Measurements from ENCODE around the gene ATF4. TPM values are rescaled to one million over a fixed set of nuclear protein-coding genes. Genes with fewer than 3 reads are reported as not detected.

Gene ATF4
- total RNA-seq, 1 donor from 2014 or later: 508 TPM

DNA sequence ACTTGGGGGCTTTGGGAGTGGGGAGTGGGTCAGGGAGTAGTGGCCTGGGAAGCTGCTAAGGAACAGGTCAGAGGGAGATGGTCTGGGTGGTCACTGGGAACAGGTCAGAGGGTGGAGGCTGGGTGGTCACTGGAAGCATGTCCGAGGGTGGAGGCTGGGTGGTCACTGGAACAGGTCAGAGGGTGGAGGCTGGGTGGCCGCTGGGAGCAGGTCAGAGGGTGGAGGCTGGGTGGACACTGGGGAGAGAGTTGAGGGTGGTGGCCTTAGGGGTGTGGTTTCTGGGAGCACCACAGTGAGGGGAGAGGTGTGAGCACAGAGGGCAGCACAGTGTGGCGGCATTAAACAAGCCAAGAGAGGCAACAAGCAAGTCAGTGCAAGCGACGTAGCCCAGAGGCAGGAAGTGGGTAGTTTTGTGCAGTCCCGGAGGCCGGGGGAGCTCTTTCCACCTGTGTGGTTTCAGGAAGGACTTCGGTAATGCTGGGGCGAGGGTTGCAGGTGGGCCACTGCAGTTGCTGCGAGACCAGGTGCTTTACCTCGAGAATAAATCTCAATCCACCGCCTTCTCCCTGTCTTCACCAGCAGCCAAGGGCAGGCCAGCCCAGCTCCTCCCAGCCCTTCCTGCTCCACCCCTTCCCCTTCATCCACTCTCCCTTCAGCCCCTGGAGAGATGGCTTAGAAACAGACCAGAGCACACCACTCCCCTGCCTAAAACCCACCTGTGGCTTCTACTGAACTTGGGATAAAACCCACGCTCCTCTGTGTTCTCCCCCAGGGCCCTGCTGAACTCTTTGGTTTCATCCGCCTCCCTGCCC, 47.0 kb downstream of the ATF4 start:
- H4K20me1 ChIP-seq (ENCODE audit: insufficient read depth, low read length): no peaks in the 10 kb centered on the region
- H3K79me2 ChIP-seq (ENCODE audit: insufficient read depth, low read length): no peaks in the 10 kb centered on the region
- H3K27me3 ChIP-seq (ENCODE audit: insufficient read depth, low read length): peaks cover 9% of the 10 kb centered on the region
- no peak overlapping the region for H3K4me3 ChIP-seq (ENCODE audit: insufficient read depth, low read depth, low read length)
- H3K27me3 Mint-ChIP-seq (ENCODE audit: low read depth, unreplicated experiment): peaks cover 19% of the 10 kb centered on the region
- DNase-seq (ENCODE audit: low read depth): no peak
- TF ChIP-seq EZH2 (IDR thresholded peaks at IDR 0.05; ENCODE audit: insufficient read depth, low read length) (no peak), CTCF (IDR thresholded peaks at IDR 0.05; ENCODE audit: insufficient read depth, low read depth, low read length) (no peak)
- peaks cover 3% of the 10 kb centered on the region for H3K9me3 ChIP-seq (ENCODE audit: insufficient read depth, low read depth, low read length)
- H2AFZ ChIP-seq (ENCODE audit: low read depth, low read length): no peak overlapping the region
- H3K4me1 ChIP-seq (ENCODE audit: insufficient read depth, low read length): no peaks in the 10 kb centered on the region
- no peaks in the 10 kb centered on the region for H3K9me3 Mint-ChIP-seq (ENCODE audit: unreplicated experiment)
- H3K27ac Mint-ChIP-seq (ENCODE audit: unreplicated experiment): peak overlapping the region; percentile 59
- H3K36me3 ChIP-seq (ENCODE audit: insufficient read depth, low read length): no peaks in the 10 kb centered on the region
- FAIRE-seq: no peak
- H3K4me2 ChIP-seq (ENCODE audit: low read length): no peak overlapping the region
- no peaks in the 10 kb centered on the region for H3K4me1 Mint-ChIP-seq (ENCODE audit: low read depth, unreplicated experiment)
- H3K9ac ChIP-seq (ENCODE audit: low read length): no peak overlapping the region
- no peak overlapping the region for H3K4me3 Mint-ChIP-seq (ENCODE audit: unreplicated experiment)
- no peaks in the 10 kb centered on the region for H3K36me3 Mint-ChIP-seq (ENCODE audit: low read depth, unreplicated experiment)
- H3K27ac ChIP-seq (ENCODE audit: low read depth, low read length): no peak overlapping the region

- H3K4me1 Mint-ChIP-seq (ENCODE audit: low read depth, unreplicated experiment): peaks cover 3% of the 10 kb centered on the region
- H3K9ac ChIP-seq (ENCODE audit: low read length): no peak overlapping the region
Observed at GRCh38 chr22:39568278-39568981, 48.1 kb downstream of the ATF4 start.

More at GRCh38 chr22:39568278-39568981, 48.1 kb downstream of the ATF4 start:
- Histone ChIP-seq H3K27me3 (ENCODE audit: insufficient read depth, low read length) (peaks cover under 1% of the 10 kb centered on the region), H3K9me3 (ENCODE audit: insufficient read depth, low read depth, low read length) (peaks cover 3% of the 10 kb centered on the region), H3K36me3 (ENCODE audit: insufficient read depth, low read length) (no peaks in the 10 kb centered on the region), H3K79me2 (ENCODE audit: insufficient read depth, low read length) (no peaks in the 10 kb centered on the region), H4K20me1 (ENCODE audit: insufficient read depth, low read length) (no peaks in the 10 kb centered on the region), H3K4me2 (ENCODE audit: low read length) (no peak overlapping the region), H2AFZ (ENCODE audit: low read depth, low read length) (no peak overlapping the region), H3K4me1 (ENCODE audit: insufficient read depth, low read length) (no peaks in the 10 kb centered on the region), H3K27ac (ENCODE audit: low read depth, low read length) (no peak overlapping the region), H3K4me3 (ENCODE audit: insufficient read depth, low read depth, low read length) (no peak overlapping the region)
- Mint-ChIP-seq H3K27me3 (ENCODE audit: low read depth, unreplicated experiment) (peaks cover 19% of the 10 kb centered on the region), H3K36me3 (ENCODE audit: low read depth, unreplicated experiment) (no peaks in the 10 kb centered on the region), H3K9me3 (ENCODE audit: unreplicated experiment) (no peaks in the 10 kb centered on the region), H3K4me3 (ENCODE audit: unreplicated experiment) (no peak overlapping the region), H3K27ac (ENCODE audit: unreplicated experiment) (no peak overlapping the region)
- TF ChIP-seq EZH2 (IDR thresholded peaks at IDR 0.05; ENCODE audit: insufficient read depth, low read length) (no peak), CTCF (IDR thresholded peaks at IDR 0.05; ENCODE audit: insufficient read depth, low read depth, low read length) (no peak)
- no peak for FAIRE-seq
- DNase-seq (ENCODE audit: low read depth): no peak
